ENCODE results near the gene MLF1.
A peak's percentile ranks its signal among the peaks of the same experiment; 100 is the strongest.

MLF1 gene

GRCh38 chr3:158644345-158644908 lies 73.4 kb downstream of the MLF1 start, which contains the start of gene GFM1 (continued):
- no peak for TF ChIP-seq BCL6B (tag by site-specific recombination; IDR thresholded peaks at IDR 0.05)
- TF ChIP-seq ZNF16 (tag by site-specific recombination; IDR thresholded peaks at IDR 0.05; ENCODE audit: low read depth): no peak
- peak; percentile 84; the same call in 1 of the 2 replicates for TF ChIP-seq ZNF324 (tag by site-specific recombination; IDR thresholded peaks at IDR 0.05)
- no peak for TF ChIP-seq ZNF239 (tag by site-specific recombination; IDR thresholded peaks at IDR 0.05)
- no peak for TF ChIP-seq ZNF404 (tag by site-specific recombination; IDR thresholded peaks at IDR 0.05)
- TF ChIP-seq YY2 (tag by site-specific recombination; IDR thresholded peaks at IDR 0.05): peak; percentile 40; the same call in 1 of the 2 replicates
- peak; percentile 62; the same call in 1 of the 2 replicates for TF ChIP-seq SP3 (tag by site-specific recombination; IDR thresholded peaks at IDR 0.05)
- peak; percentile 22 for TF ChIP-seq ZBTB26 (tag by site-specific recombination; optimal IDR thresholded peaks at IDR 0.05)
- no peak for TF ChIP-seq ATF2 (tag by site-specific recombination; IDR thresholded peaks at IDR 0.05; ENCODE audit: low read depth)
- no peak for TF ChIP-seq ZNF792 (tag by site-specific recombination; IDR thresholded peaks at IDR 0.05)
- no peak for TF ChIP-seq ZBTB7A (tag by site-specific recombination; IDR thresholded peaks at IDR 0.05; ENCODE audit: low read depth)
- TF ChIP-seq ZNF157 (tag by site-specific recombination; IDR thresholded peaks at IDR 0.05): no peak
- TF ChIP-seq ZNF624 (tag by site-specific recombination; IDR thresholded peaks at IDR 0.05): no peak
- no peak for TF ChIP-seq KLF10 (tag by site-specific recombination; IDR thresholded peaks at IDR 0.05)
- 0 out of 2 replicates have a peak, but pooled peaks have one; percentile 48 for TF ChIP-seq REST (tag by site-specific recombination; IDR thresholded peaks at IDR 0.05)
- no peak for TF ChIP-seq ZNF433 (tag by site-specific recombination; IDR thresholded peaks at IDR 0.05; ENCODE audit: low read depth)
- no peak for TF ChIP-seq ZNF555 (tag by site-specific recombination; conservative IDR thresholded peaks at IDR 0.05)
- TF ChIP-seq ZNF132 (tag by site-specific recombination; IDR thresholded peaks at IDR 0.05; ENCODE audit: borderline replicate concordance): no peak
- TF ChIP-seq ZNF768 (tag by site-specific recombination; IDR thresholded peaks at IDR 0.05): no peak
- no peak for TF ChIP-seq ZNF830 (tag by site-specific recombination; IDR thresholded peaks at IDR 0.05; ENCODE audit: low read depth)
- TF ChIP-seq ZNF280D (tag by site-specific recombination; IDR thresholded peaks at IDR 0.05): peak; percentile 27; the same call in 1 of the 2 replicates
- TF ChIP-seq ZNF148 (tag by site-specific recombination; IDR thresholded peaks at IDR 0.05; ENCODE audit: borderline replicate concordance): no peak
- 0 out of 2 replicates have a peak, but pooled peaks have one; percentile 20 for TF ChIP-seq ZNF645 (tag by site-specific recombination; IDR thresholded peaks at IDR 0.05)

Measured in HEK293 (cell line).